Duodenal mucosa (tissue), 2 donors: ENCODE measurements around the gene ARRDC4.

Source experiments
- H3K27ac ChIP-seq: one replicate; pipeline ENCODE4 v1.7.0; 2013; ENCODE audit warnings: low read depth, low read length
- H3K27me3 ChIP-seq, 2 donors: one replicate each; pipeline ENCODE4 v1.7.0; 2013; ENCODE audit warnings: low read length in 2 of 2, control low read depth in 1 of 2; ENCODE audit not compliant: insufficient read depth in 2 of 2, control insufficient read depth in 1 of 2
- H3K36me3 ChIP-seq, 2 donors: one replicate each; pipeline ENCODE4 v1.7.0; 2013; ENCODE audit warnings: low read length in 2 of 2, control low read depth in 1 of 2; ENCODE audit not compliant: insufficient read depth in 2 of 2, control insufficient read depth in 1 of 2
- H3K4me1 ChIP-seq, 2 donors: one replicate each; pipeline ENCODE4 v1.7.0; 2013; ENCODE audit warnings: low read length in 2 of 2, control low read depth in 1 of 2; ENCODE audit not compliant: insufficient read depth in 2 of 2, control insufficient read depth in 1 of 2
- H3K4me3 ChIP-seq, 2 donors: one replicate each; pipeline ENCODE4 v1.7.0; 2013; ENCODE audit warnings: low read length in 2 of 2, low read depth in 1 of 2
- H3K9ac ChIP-seq, 2 donors: one replicate each; pipeline ENCODE4 v1.7.0; 2013; ENCODE audit warnings: low read length in 2 of 2, low read depth in 1 of 2
- H3K9me3 ChIP-seq, 2 donors: one replicate each; pipeline ENCODE4 v1.7.0; 2013; ENCODE audit warnings: low read length in 2 of 2, control low read depth in 1 of 2; ENCODE audit not compliant: control insufficient read depth in 1 of 2

Gene ARRDC4

GRCh38 chr15:97960364-97961066, at the start of gene ARRDC4:
ARRDC4 (plus strand) TSS chr15:97960703; CDS start chr15:97960862, 159 bp downstream.
- H3K27me3 ChIP-seq, result no peaks in the 10 kb centered on the region
- peak within 1 kb of the TSS; percentile 80 for H3K27ac ChIP-seq
- peak within 1 kb of the TSS; percentile 87 to 89 for H3K4me3 ChIP-seq
- H3K36me3 ChIP-seq, result no peaks in the 10 kb centered on the region
- peak within 1 kb of the TSS; percentile 56 to 61 for H3K9ac ChIP-seq
- H3K9me3 ChIP-seq, result no peaks in the 10 kb centered on the region
- peaks cover 32 to 43% of the 10 kb centered on the region in 2 donors for H3K4me1 ChIP-seq

- no peak overlapping the region for H3K27ac ChIP-seq
Observed at GRCh38 chr15:97914711-97915110, 45.8 kb upstream of the ARRDC4 start.

GRCh38 chr15:97915261-97915660, 45.2 kb upstream of the ARRDC4 start:
- Histone ChIP-seq H3K4me1 (peaks cover 8 to 16% of the 10 kb centered on the region in 2 donors), H3K27me3 (peaks cover 0 to 9% of the 10 kb centered on the region in 2 donors), H3K36me3 (no peaks in the 10 kb centered on the region), H3K9ac (no peak overlapping the region), H3K9me3 (no peaks in the 10 kb centered on the region), H3K27ac (no peak overlapping the region), H3K4me3 (no peak overlapping the region)

More at GRCh38 chr15:97914711-97915110, 45.8 kb upstream of the ARRDC4 start:
- Histone ChIP-seq H3K36me3 (no peaks in the 10 kb centered on the region), H3K9ac (no peak overlapping the region), H3K4me3 (no peak overlapping the region), H3K27me3 (peaks cover 0 to 9% of the 10 kb centered on the region in 2 donors), H3K9me3 (no peaks in the 10 kb centered on the region), H3K4me1 (peaks cover 8 to 13% of the 10 kb centered on the region in 2 donors)

GRCh38 chr15:97921296-97921865, 39.1 kb upstream of the ARRDC4 start:
- Histone ChIP-seq H3K36me3 (no peaks in the 10 kb centered on the region), H3K4me3 (no peak overlapping the region)

GRCh38 chr15:97929456-97930229, 30.9 kb upstream of the ARRDC4 start:
- H3K36me3 ChIP-seq, result no peaks in the 10 kb centered on the region
- no peak overlapping the region for H3K27ac ChIP-seq
- H3K4me1 ChIP-seq, result no peaks in the 10 kb centered on the region
- peaks cover 0 to 9% of the 10 kb centered on the region in 2 donors for H3K9me3 ChIP-seq
- no peaks in the 10 kb centered on the region for H3K27me3 ChIP-seq
- H3K9ac ChIP-seq, result no peak overlapping the region
- no peak overlapping the region for H3K4me3 ChIP-seq

More at GRCh38 chr15:97921296-97921865, 39.1 kb upstream of the ARRDC4 start:
- H3K9ac ChIP-seq, result no peak overlapping the region
- H3K9me3 ChIP-seq, result peaks cover 6 to 17% of the 10 kb centered on the region in 2 donors
- H3K4me1 ChIP-seq, result peaks cover 6 to 14% of the 10 kb centered on the region in 2 donors
- H3K27ac ChIP-seq, result no peak overlapping the region
- H3K27me3 ChIP-seq, result no peaks in the 10 kb centered on the region

- H3K4me1 ChIP-seq, result no peaks in the 10 kb centered on the region
Observed at GRCh38 chr15:97930230-97930629, 30.3 kb upstream of the ARRDC4 start.

GRCh38 chr15:97931314-97931713, 29.2 kb upstream of the ARRDC4 start:
- no peak overlapping the region for H3K9ac ChIP-seq
- no peaks in the 10 kb centered on the region for H3K36me3 ChIP-seq
- H3K4me1 ChIP-seq, result no peaks in the 10 kb centered on the region
- H3K27me3 ChIP-seq, result no peaks in the 10 kb centered on the region
- no peak overlapping the region for H3K27ac ChIP-seq
- no peak overlapping the region for H3K4me3 ChIP-seq
- peaks cover 0 to 4% of the 10 kb centered on the region in 2 donors for H3K9me3 ChIP-seq

More at GRCh38 chr15:97930230-97930629, 30.3 kb upstream of the ARRDC4 start:
- no peak overlapping the region for H3K9ac ChIP-seq
- no peaks in the 10 kb centered on the region for H3K27me3 ChIP-seq
- no peak overlapping the region for H3K4me3 ChIP-seq
- no peak overlapping the region for H3K27ac ChIP-seq
- peaks cover 0 to 3% of the 10 kb centered on the region in 2 donors for H3K9me3 ChIP-seq
- H3K36me3 ChIP-seq, result no peaks in the 10 kb centered on the region

- peaks cover 0 to 4% of the 10 kb centered on the region in 2 donors for H3K9me3 ChIP-seq
- no peak overlapping the region for H3K9ac ChIP-seq
- H3K36me3 ChIP-seq, result no peaks in the 10 kb centered on the region
- H3K27me3 ChIP-seq, result no peaks in the 10 kb centered on the region
- no peak overlapping the region for H3K27ac ChIP-seq
- H3K4me1 ChIP-seq, result no peaks in the 10 kb centered on the region
- H3K4me3 ChIP-seq, result no peak overlapping the region
Observed at GRCh38 chr15:97933589-97933988, 26.9 kb upstream of the ARRDC4 start.

GRCh38 chr15:97940993-97941392, 19.5 kb upstream of the ARRDC4 start:
- H3K4me3 ChIP-seq, result no peak overlapping the region
- no peaks in the 10 kb centered on the region for H3K27me3 ChIP-seq
- no peaks in the 10 kb centered on the region for H3K36me3 ChIP-seq
- no peaks in the 10 kb centered on the region for H3K4me1 ChIP-seq
- H3K9ac ChIP-seq, result no peak overlapping the region
- no peak overlapping the region for H3K27ac ChIP-seq
- no peaks in the 10 kb centered on the region for H3K9me3 ChIP-seq

- no peak overlapping the region for H3K9ac ChIP-seq
- H3K36me3 ChIP-seq, result no peaks in the 10 kb centered on the region
- no peak overlapping the region for H3K4me3 ChIP-seq
- no peaks in the 10 kb centered on the region for H3K4me1 ChIP-seq
- H3K27me3 ChIP-seq, result no peaks in the 10 kb centered on the region
- H3K27ac ChIP-seq, result no peak overlapping the region
- H3K9me3 ChIP-seq, result no peaks in the 10 kb centered on the region
Observed at GRCh38 chr15:97941572-97941971, 18.9 kb upstream of the ARRDC4 start.
